Thyroid gland (tissue), 4 donors: ENCODE measurements around the gene TNFRSF12A.

Source experiments
- POLR2A ChIP-seq, 2 donors: fragments of 450-650 bp; IDR thresholded peaks; one replicate each; pipeline ENCODE4 v1.6.1; 2017; ENCODE audit warnings: antibody characterized with exemption in 2 of 2, mild to moderate bottlenecking in 2 of 2, moderate library complexity in 1 of 2
- TF ChIP-seq, protein P1 (sequence below), 6 experiments: fragments of 200-600 bp in 3 of 6; fragments of 450-650 bp in 3 of 6; sonication (generic) in 3 of 6; IDR thresholded peaks; one replicate each; pipeline ENCODE4 v1.5.1; 2016 to 2019; ENCODE audit warnings: antibody characterized with exemption in 6 of 6, mild to moderate bottlenecking in 2 of 6, inconsistent platforms in 1 of 6, moderate library complexity in 1 of 6

DNA sequence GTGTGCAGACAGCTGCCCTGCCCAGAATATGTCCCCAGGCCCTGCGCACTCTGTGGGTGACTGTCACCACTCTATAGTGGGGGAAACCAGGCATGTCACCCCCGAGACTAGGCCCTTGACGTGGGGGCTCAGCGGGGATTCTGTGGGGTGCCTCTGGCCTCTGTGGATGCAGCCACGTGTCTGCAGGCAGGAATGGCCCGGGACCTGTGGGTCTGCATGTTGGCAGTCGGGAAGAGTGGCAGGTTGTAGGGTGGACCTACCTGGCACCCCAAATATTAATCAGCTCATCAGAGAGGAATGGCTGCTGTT is 46.2 kb downstream of the TNFRSF12A start:
- TF ChIP-seq, protein P1, sequence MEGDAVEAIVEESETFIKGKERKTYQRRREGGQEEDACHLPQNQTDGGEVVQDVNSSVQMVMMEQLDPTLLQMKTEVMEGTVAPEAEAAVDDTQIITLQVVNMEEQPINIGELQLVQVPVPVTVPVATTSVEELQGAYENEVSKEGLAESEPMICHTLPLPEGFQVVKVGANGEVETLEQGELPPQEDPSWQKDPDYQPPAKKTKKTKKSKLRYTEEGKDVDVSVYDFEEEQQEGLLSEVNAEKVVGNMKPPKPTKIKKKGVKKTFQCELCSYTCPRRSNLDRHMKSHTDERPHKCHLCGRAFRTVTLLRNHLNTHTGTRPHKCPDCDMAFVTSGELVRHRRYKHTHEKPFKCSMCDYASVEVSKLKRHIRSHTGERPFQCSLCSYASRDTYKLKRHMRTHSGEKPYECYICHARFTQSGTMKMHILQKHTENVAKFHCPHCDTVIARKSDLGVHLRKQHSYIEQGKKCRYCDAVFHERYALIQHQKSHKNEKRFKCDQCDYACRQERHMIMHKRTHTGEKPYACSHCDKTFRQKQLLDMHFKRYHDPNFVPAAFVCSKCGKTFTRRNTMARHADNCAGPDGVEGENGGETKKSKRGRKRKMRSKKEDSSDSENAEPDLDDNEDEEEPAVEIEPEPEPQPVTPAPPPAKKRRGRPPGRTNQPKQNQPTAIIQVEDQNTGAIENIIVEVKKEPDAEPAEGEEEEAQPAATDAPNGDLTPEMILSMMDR (IDR thresholded peaks at IDR 0.05) = no peak
- no peak for TF ChIP-seq POLR2A (IDR thresholded peaks at IDR 0.05)
